GM18502 (cell line): ENCODE measurements around the gene LIPC.

Experiments
- ATAC-seq: cut with Tn5 transposase; IDR thresholded peaks from one replicate; pipeline ENCODE4 v1.9.1; 2021; ENCODE audit warnings: mild to moderate bottlenecking; ENCODE audit not compliant: unreplicated experiment, poor library complexity

Gene LIPC

GRCh38 chr15:58489289-58490085 lies 57.7 kb downstream of the LIPC start:
- ATAC-seq = no peak

- no peak for ATAC-seq
Observed at GRCh38 chr15:58490086-58490887, 58.5 kb downstream of the LIPC start.

- no peak for ATAC-seq
Observed at GRCh38 chr15:58490888-58491473, 59.2 kb downstream of the LIPC start.

- no peak for ATAC-seq
Observed at GRCh38 chr15:58491499-58492202, 59.9 kb downstream of the LIPC start.

GRCh38 chr15:58492661-58493397 lies 61.0 kb downstream of the LIPC start:
- no peak for ATAC-seq

GRCh38 chr15:58494567-58494966 lies 62.8 kb downstream of the LIPC start:
- no peak for ATAC-seq

GRCh38 chr15:58495891-58496408 lies 64.2 kb downstream of the LIPC start:
- ATAC-seq = no peak

GRCh38 chr15:58497046-58497785 lies 65.4 kb downstream of the LIPC start:
- ATAC-seq = no peak

- no peak for ATAC-seq
Observed at GRCh38 chr15:58498821-58499580, 67.2 kb downstream of the LIPC start.

- no peak for ATAC-seq
Observed at GRCh38 chr15:58501006-58501405, 69.2 kb downstream of the LIPC start.

- no peak for ATAC-seq
Observed at GRCh38 chr15:58501636-58502188, 69.9 kb downstream of the LIPC start.

- ATAC-seq = no peak
Observed at GRCh38 chr15:58503139-58504027, 71.6 kb downstream of the LIPC start.

- ATAC-seq = no peak
Observed at GRCh38 chr15:58504674-58505234, 73.0 kb downstream of the LIPC start.

GRCh38 chr15:58505581-58505980 lies 73.8 kb downstream of the LIPC start:
- no peak for ATAC-seq

GRCh38 chr15:58506064-58506490 lies 74.3 kb downstream of the LIPC start:
- no peak for ATAC-seq

GRCh38 chr15:58506783-58507668 lies 75.2 kb downstream of the LIPC start:
- ATAC-seq = no peak
